ENCODE data around the gene TMEM258. TPM values are rescaled to one million over a fixed set of nuclear protein-coding genes. Genes with fewer than 3 reads are reported as not detected.

The TMEM258 gene
- total RNA-seq, 1 experiment from 2014 or later, result 201 TPM

- H2BK5ac ChIP-seq (ENCODE audit: insufficient read length, low read length), result no peak overlapping the region
- peaks cover 4% of the 10 kb centered on the region; the same call in 1 of the 2 replicates for H3K4me1 ChIP-seq (ENCODE audit: insufficient read depth, low read length)
- Mint-ChIP-seq H3K4me3 (no peak overlapping the region), H3K27ac (no peak overlapping the region; a peak in 1 of 7 replicates), H3K27me3 (ENCODE audit: low read depth) (peaks cover 35% of the 10 kb centered on the region), H3K36me3 (ENCODE audit: insufficient read depth in 1 of 3, low read depth in 3 of 3) (no peaks in the 10 kb centered on the region), H3K4me1 (peaks cover 46 to 59% of the 10 kb centered on the region in 2 experiments), H3K9me3 (peaks cover 0 to 3% of the 10 kb centered on the region in 2 experiments; a peak in 1 of 5 replicates)
- H4K20me1 ChIP-seq (ENCODE audit: control insufficient read depth, insufficient read depth, insufficient read length), result no peaks in the 10 kb centered on the region
- WGBS (ENCODE audit: extremely low coverage, insufficient read length, low lambda C conversion rate), result no CpG with 5 or more reads among the region's 31 CpGs
- H2AFZ ChIP-seq (ENCODE audit: low read length), result no peak overlapping the region
- no peak overlapping the region for H2BK20ac ChIP-seq (ENCODE audit: low read depth, low read length, poor library complexity, severe bottlenecking)
- no peak overlapping the region for H2AK5ac ChIP-seq (ENCODE audit: insufficient read length, low read length)
- no peak overlapping the region for H3K18ac ChIP-seq (ENCODE audit: insufficient read length, low read depth, low read length)
- H3K23me2 ChIP-seq (ENCODE audit: insufficient read length, low read depth, low read length, poor library complexity, severe bottlenecking), result peaks cover 5% of the 10 kb centered on the region
- H3K79me1 ChIP-seq (ENCODE audit: insufficient read depth, low read depth, low read length, poor library complexity, severe bottlenecking), result no peaks in the 10 kb centered on the region
- H3K27ac ChIP-seq (ENCODE audit: insufficient read length, low read depth, low read length), result no peak overlapping the region
- H3K9ac ChIP-seq (ENCODE audit: extremely low read depth, insufficient read length, low read length), result no peak overlapping the region
- no peak overlapping the region for H3K14ac ChIP-seq (ENCODE audit: insufficient read depth, low read length)
- H2BK120ac ChIP-seq (ENCODE audit: low read depth, low read length, poor library complexity, severe bottlenecking), result no peak overlapping the region
- H3K23ac ChIP-seq (ENCODE audit: insufficient read length, low read depth, low read length), result no peak overlapping the region
- H4K91ac ChIP-seq (ENCODE audit: insufficient read length, low read depth, low read length), result no peak overlapping the region
- no peak overlapping the region for H2BK12ac ChIP-seq (ENCODE audit: insufficient read length, low read depth, low read length)
- H4K8ac ChIP-seq (replicated peaks; ENCODE audit: insufficient read length, low read depth, low read length), result no peak overlapping the region
- no peak for DNase-seq
- H3T11ph ChIP-seq (ENCODE audit: low read length), result no peak overlapping the region
- no peak overlapping the region for H3K56ac ChIP-seq (ENCODE audit: insufficient read length, low read depth, low read length)
- no peak overlapping the region for H3K4ac ChIP-seq (ENCODE audit: low read depth, low read length)
- peaks cover 8% of the 10 kb centered on the region; the same call in 1 of the 2 replicates for H3K27me3 ChIP-seq (ENCODE audit: insufficient read depth, low read length)
- H4K5ac ChIP-seq (ENCODE audit: insufficient read length, low read depth, low read length), result no peak overlapping the region
- no peak for TF ChIP-seq CTCF (conservative IDR thresholded peaks at IDR 0.05)
- no peaks in the 10 kb centered on the region for H3K79me2 ChIP-seq (ENCODE audit: insufficient read depth, low read length)
- H2BK15ac ChIP-seq (ENCODE audit: low read depth, low read length), result no peak overlapping the region
- H3K4me2 ChIP-seq (ENCODE audit: insufficient read depth, insufficient read length, low read length), result no peak overlapping the region
- no peaks in the 10 kb centered on the region for H3K9me3 ChIP-seq (ENCODE audit: control insufficient read depth, low read depth, low read length)
Measured at GRCh38 chr11:61754534-61755482, 37.6 kb downstream of the TMEM258 start.
